Measurements from ENCODE around the gene IDUA.

DNA sequence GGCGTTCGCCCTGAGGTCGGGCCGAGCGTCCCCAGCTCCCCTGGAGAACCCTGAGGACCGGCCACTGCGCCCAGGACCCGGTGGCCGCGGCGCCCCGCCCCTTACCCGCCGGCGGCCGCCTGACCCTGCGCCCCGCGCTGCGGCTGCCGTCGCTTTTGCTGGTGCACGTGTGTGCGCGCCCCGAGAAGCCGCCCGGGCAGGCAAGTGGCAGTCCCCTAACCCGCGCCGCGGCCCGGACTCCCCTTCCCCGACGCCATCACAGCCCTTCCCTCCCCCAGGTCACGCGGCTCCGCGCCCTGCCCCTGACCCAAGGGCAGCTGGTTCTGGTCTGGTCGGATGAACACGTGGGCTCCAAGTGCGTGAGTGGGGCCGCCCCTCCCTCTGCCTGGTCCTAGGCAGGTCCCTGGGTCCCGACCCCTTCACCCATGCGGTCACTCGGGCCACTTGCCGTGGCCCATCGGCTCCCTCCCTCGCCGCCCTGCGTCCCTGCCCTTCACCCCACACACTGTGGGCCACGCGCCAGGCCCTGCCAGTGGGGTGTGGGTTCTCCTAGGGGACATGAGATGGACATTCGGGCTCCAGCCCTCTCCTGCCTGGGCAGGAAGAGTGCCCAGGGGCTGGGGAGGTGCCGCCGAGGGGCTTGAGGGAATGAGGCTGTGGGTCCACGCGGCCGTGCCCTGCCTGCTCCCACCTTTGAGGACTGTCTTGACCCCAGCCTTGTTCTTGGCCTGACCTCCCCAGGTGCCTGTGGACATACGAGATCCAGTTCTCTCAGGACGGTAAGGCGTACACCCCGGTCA is 16.6 kb downstream of the IDUA start:
- no peak for TF ChIP-seq EP300 (IDR thresholded peaks at IDR 0.05)
- TF ChIP-seq, protein P1, sequence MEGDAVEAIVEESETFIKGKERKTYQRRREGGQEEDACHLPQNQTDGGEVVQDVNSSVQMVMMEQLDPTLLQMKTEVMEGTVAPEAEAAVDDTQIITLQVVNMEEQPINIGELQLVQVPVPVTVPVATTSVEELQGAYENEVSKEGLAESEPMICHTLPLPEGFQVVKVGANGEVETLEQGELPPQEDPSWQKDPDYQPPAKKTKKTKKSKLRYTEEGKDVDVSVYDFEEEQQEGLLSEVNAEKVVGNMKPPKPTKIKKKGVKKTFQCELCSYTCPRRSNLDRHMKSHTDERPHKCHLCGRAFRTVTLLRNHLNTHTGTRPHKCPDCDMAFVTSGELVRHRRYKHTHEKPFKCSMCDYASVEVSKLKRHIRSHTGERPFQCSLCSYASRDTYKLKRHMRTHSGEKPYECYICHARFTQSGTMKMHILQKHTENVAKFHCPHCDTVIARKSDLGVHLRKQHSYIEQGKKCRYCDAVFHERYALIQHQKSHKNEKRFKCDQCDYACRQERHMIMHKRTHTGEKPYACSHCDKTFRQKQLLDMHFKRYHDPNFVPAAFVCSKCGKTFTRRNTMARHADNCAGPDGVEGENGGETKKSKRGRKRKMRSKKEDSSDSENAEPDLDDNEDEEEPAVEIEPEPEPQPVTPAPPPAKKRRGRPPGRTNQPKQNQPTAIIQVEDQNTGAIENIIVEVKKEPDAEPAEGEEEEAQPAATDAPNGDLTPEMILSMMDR (IDR thresholded peaks at IDR 0.05) = no peak
- TF ChIP-seq POLR2AphosphoS5 (IDR thresholded peaks at IDR 0.05) = no peak
